Activated naive CD8-positive, alpha-beta T cell treated with anti-CD3 and anti-CD28 coated beads, Interleukin-2, amount 10 ng/mL, durations not matched to agents 7 days and 5 days (primary cell): Measurements from ENCODE around the gene NAT10. TPM values are rescaled to one million over a fixed set of nuclear protein-coding genes. Genes with fewer than 3 reads are reported as not detected.

ENCODE experiments used
- total RNA-seq, 2 experiments: library from RNA; stranded (reverse); gene quantifications; one replicate each; pipeline ENCODE4 v1.2.3, GENCODE V29; 2021

The NAT10 gene
- total RNA-seq, 2 experiments from 2014 or later, result 72.7 to 76.3 TPM

Other genes with a start within 250 kb of the NAT10 start
- gene LMO2, start 213.6 kb upstream of the NAT10 start, total RNA-seq, result under 1 TPM; 0.44 to 0.48 TPM
- 100 to 1,000 TPM; 190 to 201 TPM for gene CAPRIN1, start 53.9 kb upstream of the NAT10 start, total RNA-seq